ENCODE measurements around the gene TBL2. TPM values are rescaled to one million over a fixed set of nuclear protein-coding genes. Genes with fewer than 3 reads are reported as not detected.

The TBL2 gene
- 53.1 and 69.5 TPM in 2 replicates for total RNA-seq

GRCh38 chr7:73578342-73579128 is at the start of gene TBL2:
TSS of gene TBL2 (minus strand) at chr7:73578579. CDS start at chr7:73578549, 30 bp downstream.

GRCh38 chr7:73623798-73624668 is 45.7 kb upstream of the TBL2 start, which contains the start of gene MLXIPL:
TSS of gene MLXIPL (minus strand) at chr7:73624522. CDS start at chr7:73624492, 30 bp downstream.

GRCh38 chr7:73557397-73558257 is 20.8 kb downstream of the TBL2 start, which contains the start of gene BCL7B:
TSS of gene BCL7B (minus strand) at chr7:73557690. CDS start at chr7:73557578, 112 bp downstream.

GRCh38 chr7:73522105-73522872 is 56.1 kb downstream of the TBL2 start, which contains the start of gene BAZ1B:
TSS of gene BAZ1B (minus strand) at chr7:73522293. CDS start at chr7:73521933, 360 bp downstream.

Other genes with a start within 250 kb of the TBL2 start
- 0.26 and 0.95 TPM in 2 replicates for gene FZD9, start 144.8 kb downstream of the TBL2 start, total RNA-seq
- 39.0 and 44.4 TPM in 2 replicates for gene BAZ1B, start 56.3 kb downstream of the TBL2 start, total RNA-seq
- gene BCL7B, start 20.9 kb downstream of the TBL2 start, total RNA-seq = 11.2 and 11.7 TPM in 2 replicates
- gene MLXIPL, start 45.9 kb upstream of the TBL2 start, total RNA-seq = 0.09 and 0.16 TPM in 2 replicates
- 7.5 and 8.7 TPM in 2 replicates for gene VPS37D, start 89.3 kb upstream of the TBL2 start, total RNA-seq
- gene DNAJC30, start 104.9 kb upstream of the TBL2 start, total RNA-seq = 1.6 and 1.9 TPM in 2 replicates
- 29.8 and 50.1 TPM in 2 replicates for gene BUD23, start 105.0 kb upstream of the TBL2 start, total RNA-seq
- 16.5 and 37.4 TPM in 2 replicates for gene STX1A, start 141.1 kb upstream of the TBL2 start, total RNA-seq
- 8.0 and 10.7 TPM in 2 replicates for gene ABHD11, start 160.2 kb upstream of the TBL2 start, total RNA-seq
- gene CLDN3, start 191.7 kb upstream of the TBL2 start, total RNA-seq = under 0.01 TPM in 1 of 2 replicates, not detected in the other

Measured in bronchial smooth muscle cell (primary cell).